Measurements from ENCODE around the gene GANAB. TPM values are rescaled to one million over a fixed set of nuclear protein-coding genes. Genes with fewer than 3 reads are reported as not detected.
A peak's percentile ranks its signal among the peaks of the same experiment; 100 is the strongest.

Gene GANAB
- polyA plus RNA-seq, 3 donors, result 99.7 to 116 (median 109) TPM

- H2AFZ ChIP-seq (ENCODE audit: insufficient read depth, low read depth, low read length, poor library complexity, severe bottlenecking), result no peak overlapping the region
- intact Hi-C loops (cut with micrococcal nuclease), result no loop called here
- H3K36me3 Mint-ChIP-seq, result peaks cover 43 to 70% of the 10 kb centered on the region in 2 donors
- H3K4me1 Mint-ChIP-seq, result peaks cover 16% of the 10 kb centered on the region
- no peaks in the 10 kb centered on the region for H3K27me3 Mint-ChIP-seq (ENCODE audit: low read depth in 3 of 3)
- WGBS (ENCODE audit: insufficient coverage), result no CpG with 5 or more reads among the region's 2 CpGs
- no peaks in the 10 kb centered on the region for H3K9me3 ChIP-seq (replicated peaks in 1 of 2; ENCODE audit: control insufficient read depth in 1 of 2, insufficient read depth in 1 of 2, low read length in 2 of 2)
- peaks cover 0 to 2% (median 0%) of the 10 kb centered on the region in 7 donors for H3K9me3 Mint-ChIP-seq
- no peak overlapping the region for H3K27ac Mint-ChIP-seq
- no peak for DNase-seq
- no peak for TF ChIP-seq CTCF (IDR thresholded peaks at IDR 0.05)
- peaks cover 13 to 16% of the 10 kb centered on the region in 2 donors for H3K4me1 ChIP-seq (ENCODE audit: control insufficient read depth in 1 of 2, insufficient read depth in 2 of 2, low read length in 2 of 2)
- peaks cover 44 to 68% of the 10 kb centered on the region in 2 donors for H3K36me3 ChIP-seq (replicated peaks in 1 of 2; ENCODE audit: control insufficient read depth in 1 of 2, insufficient read depth in 2 of 2, low read length in 2 of 2)
- H4K20me1 ChIP-seq (ENCODE audit: insufficient read depth, low read length), result no peaks in the 10 kb centered on the region
- H3K79me2 ChIP-seq (ENCODE audit: insufficient read depth, low read length), result peaks cover 20% of the 10 kb centered on the region
- no peak overlapping the region for H3K9ac ChIP-seq (ENCODE audit: insufficient read depth, low read length, poor library complexity, severe bottlenecking)
- H3K4me3 ChIP-seq (replicated peaks in 1 of 3; ENCODE audit: low read depth in 2 of 3, low read length in 3 of 3), result no peak overlapping the region
- H3K4me2 ChIP-seq (replicated peaks; ENCODE audit: extremely low read depth, low read length, poor library complexity, severe bottlenecking), result no peak overlapping the region
- no peaks in the 10 kb centered on the region for H3K27me3 ChIP-seq (ENCODE audit: control insufficient read depth in 2 of 2, insufficient read depth in 2 of 2, low read length in 2 of 2)
- no peak overlapping the region for H3K4me3 Mint-ChIP-seq
- no peak overlapping the region for H3K27ac ChIP-seq (ENCODE audit: low read depth in 1 of 2, low read length in 2 of 2)
Measured at GRCh38 chr11:62579252-62579651, 67.2 kb downstream of the GANAB start.

GRCh38 chr11:62578541-62578940 lies 67.9 kb downstream of the GANAB start:
- H3K27me3 ChIP-seq (ENCODE audit: control insufficient read depth in 2 of 2, insufficient read depth in 2 of 2, low read length in 2 of 2), result no peaks in the 10 kb centered on the region

More at GRCh38 chr11:62578541-62578940, 67.9 kb downstream of the GANAB start:
- no peak overlapping the region for H3K4me2 ChIP-seq (replicated peaks; ENCODE audit: extremely low read depth, low read length, poor library complexity, severe bottlenecking)
- H3K4me3 ChIP-seq (replicated peaks in 1 of 3; ENCODE audit: low read depth in 2 of 3, low read length in 3 of 3), result no peak overlapping the region
- peaks cover 44 to 64% of the 10 kb centered on the region in 2 donors for H3K36me3 ChIP-seq (replicated peaks in 1 of 2; ENCODE audit: control insufficient read depth in 1 of 2, insufficient read depth in 2 of 2, low read length in 2 of 2)
- intact Hi-C loops (cut with micrococcal nuclease), result no loop called here
- no peak overlapping the region for H3K27ac ChIP-seq (ENCODE audit: low read depth in 1 of 2, low read length in 2 of 2)
- H3K4me1 ChIP-seq (ENCODE audit: control insufficient read depth in 1 of 2, insufficient read depth in 2 of 2, low read length in 2 of 2), result peaks cover 14 to 18% of the 10 kb centered on the region in 2 donors
- 94% methylated on average over 8 of the region's 11 CpGs for WGBS (ENCODE audit: insufficient coverage)
- Mint-ChIP-seq H3K36me3 (peaks cover 40 to 68% of the 10 kb centered on the region in 2 donors), H3K9me3 (peaks cover 0 to 2% (median 0%) of the 10 kb centered on the region in 7 donors), H3K27me3 (ENCODE audit: low read depth in 3 of 3) (no peaks in the 10 kb centered on the region), H3K4me3 (no peak overlapping the region), H3K27ac (peak overlapping the region in 1 of 7 donors; percentile 63), H3K4me1 (peaks cover 16% of the 10 kb centered on the region)
- H3K79me2 ChIP-seq (ENCODE audit: insufficient read depth, low read length), result peaks cover 22% of the 10 kb centered on the region
- no peak overlapping the region for H2AFZ ChIP-seq (ENCODE audit: insufficient read depth, low read depth, low read length, poor library complexity, severe bottlenecking)
- H3K9ac ChIP-seq (ENCODE audit: insufficient read depth, low read length, poor library complexity, severe bottlenecking), result no peak overlapping the region
- TF ChIP-seq CTCF (IDR thresholded peaks at IDR 0.05), result no peak
- H3K9me3 ChIP-seq (replicated peaks in 1 of 2; ENCODE audit: control insufficient read depth in 1 of 2, insufficient read depth in 1 of 2, low read length in 2 of 2), result no peaks in the 10 kb centered on the region
- H4K20me1 ChIP-seq (ENCODE audit: insufficient read depth, low read length), result no peaks in the 10 kb centered on the region
- DNase-seq, result no peak
